Measurements from ENCODE around the gene DTD2. TPM values are rescaled to one million over a fixed set of nuclear protein-coding genes. Genes with fewer than 3 reads are reported as not detected.

Gene DTD2
- total and polyA plus RNA-seq, 9 of the 15 experiments (the other 6 are each of a cell fraction or from before 2014, with no cell fraction given) = 3.8 to 24.1 (median 15.2) TPM

DNA sequence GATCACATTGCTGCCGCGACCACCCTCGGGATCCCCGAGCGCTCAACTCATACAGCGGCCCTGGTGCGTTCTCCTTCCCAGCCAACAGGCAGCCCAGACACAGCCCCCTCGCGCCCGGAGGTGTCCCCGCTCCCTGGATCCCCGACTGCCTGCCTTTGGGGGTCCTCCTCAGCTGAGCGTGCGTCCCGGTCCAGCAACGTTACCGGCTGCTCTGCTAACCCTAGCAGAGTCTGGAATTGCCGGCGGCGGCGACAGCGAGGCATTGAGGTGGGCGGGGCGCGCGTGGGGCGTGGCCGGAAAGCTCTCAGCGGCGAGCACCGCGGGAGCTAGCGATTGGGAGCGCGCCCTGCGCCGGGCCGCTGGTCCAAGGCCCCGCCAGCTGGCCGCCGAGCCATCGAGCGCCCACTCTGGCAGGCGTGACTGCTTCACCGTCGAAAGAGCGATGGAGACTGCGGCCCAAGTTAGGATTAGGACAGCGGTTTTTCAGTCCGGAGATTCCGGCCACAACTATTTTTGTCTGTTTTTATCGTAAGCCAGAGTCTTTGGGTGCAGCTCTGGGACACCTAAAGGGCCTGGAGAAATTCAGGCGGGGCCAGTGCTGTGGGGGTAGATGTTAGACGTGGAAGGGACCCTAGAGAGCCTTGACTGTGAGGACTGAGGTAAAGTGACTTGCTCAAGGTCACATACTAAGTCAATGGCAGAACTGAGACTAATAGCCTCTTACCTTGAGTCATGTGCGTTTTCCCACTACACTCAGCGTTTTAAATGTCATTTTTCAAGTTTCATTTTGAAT is 36.8 kb downstream of the DTD2 start, which contains the start of gene HEATR5A (continued):
- TF ChIP-seq SAP30 (IDR thresholded peaks at IDR 0.05; ENCODE audit: borderline replicate concordance, insufficient read depth, low read depth, low read length, poor library complexity, severe bottlenecking) = peak; percentile 72
- peak; percentile 22 to 32; a peak in 1 of 4 replicates for TF ChIP-seq KDM1A (IDR thresholded peaks at IDR 0.05)
- peak; percentile 87 for TF ChIP-seq NCOA4 (IDR thresholded peaks at IDR 0.05; ENCODE audit: partially characterized antibody)
- peak; percentile 71 for TF ChIP-seq POLR2H (tag; IDR thresholded peaks at IDR 0.05; ENCODE audit: low read depth)
- TF ChIP-seq SUPT5H (IDR thresholded peaks at IDR 0.05) = peak; percentile 93
- TF ChIP-seq ETV1 (tag; conservative IDR thresholded peaks at IDR 0.05; ENCODE audit: low read depth) = 0 out of 2 replicates have a peak, but pooled peaks have one; percentile 26
- peak; percentile 88 to 90 for TF ChIP-seq NRF1 (conservative IDR thresholded peaks at IDR 0.05 in 1 of 2, IDR thresholded peaks at IDR 0.05 in 1 of 2)
- 0 out of 2 replicates have a peak, but pooled peaks have one; percentile 28 for TF ChIP-seq ZNF589 (CRISPR knock-in tag; IDR thresholded peaks at IDR 0.05; ENCODE audit: low read depth)
- TF ChIP-seq TCF7L2 (IDR thresholded peaks at IDR 0.05; ENCODE audit: low read depth, low read length) = no peak
- peak; percentile 11 to 67; a peak in 1 of 4 replicates for TF ChIP-seq TEAD1 (CRISPR knock-in tag; IDR thresholded peaks at IDR 0.05)
- TF ChIP-seq NFE2 (IDR thresholded peaks at IDR 0.05; ENCODE audit: low read depth) = no peak
- TF ChIP-seq MAFG (tag; conservative IDR thresholded peaks at IDR 0.05) = 0 out of 2 replicates have a peak, but pooled peaks have one; percentile 8
- TF ChIP-seq, protein P1, sequence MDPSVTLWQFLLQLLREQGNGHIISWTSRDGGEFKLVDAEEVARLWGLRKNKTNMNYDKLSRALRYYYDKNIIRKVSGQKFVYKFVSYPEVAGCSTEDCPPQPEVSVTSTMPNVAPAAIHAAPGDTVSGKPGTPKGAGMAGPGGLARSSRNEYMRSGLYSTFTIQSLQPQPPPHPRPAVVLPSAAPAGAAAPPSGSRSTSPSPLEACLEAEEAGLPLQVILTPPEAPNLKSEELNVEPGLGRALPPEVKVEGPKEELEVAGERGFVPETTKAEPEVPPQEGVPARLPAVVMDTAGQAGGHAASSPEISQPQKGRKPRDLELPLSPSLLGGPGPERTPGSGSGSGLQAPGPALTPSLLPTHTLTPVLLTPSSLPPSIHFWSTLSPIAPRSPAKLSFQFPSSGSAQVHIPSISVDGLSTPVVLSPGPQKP (CRISPR knock-in tag; IDR thresholded peaks at IDR 0.05) = no peak
- peak; percentile 95 for TF ChIP-seq POLR2A (conservative IDR thresholded peaks at IDR 0.05)
- TF ChIP-seq POLR2AphosphoS2 (IDR thresholded peaks at IDR 0.05; ENCODE audit: low read length) = no peak
- no peak for TF ChIP-seq ZC3H4 (CRISPR knock-in tag; IDR thresholded peaks at IDR 0.05; ENCODE audit: borderline replicate concordance)
- TF ChIP-seq CHD2 (IDR thresholded peaks at IDR 0.05; ENCODE audit: low read depth, low read length) = peak; percentile 57; the same call in 1 of the 2 replicates
- peak; percentile 100 for TF ChIP-seq POLR2G (IDR thresholded peaks at IDR 0.05; ENCODE audit: low read depth, low read length)
- TF ChIP-seq TAF7 (tag; IDR thresholded peaks at IDR 0.05) = peak; percentile 65; the same call in 1 of the 2 replicates
- peak; percentile 54; the same call in 1 of the 2 replicates for TF ChIP-seq MTA3 (IDR thresholded peaks at IDR 0.05; ENCODE audit: borderline replicate concordance)
- TF ChIP-seq HMG20A (CRISPR knock-in tag; conservative IDR thresholded peaks at IDR 0.05) = no peak
- TF ChIP-seq, protein P2, sequence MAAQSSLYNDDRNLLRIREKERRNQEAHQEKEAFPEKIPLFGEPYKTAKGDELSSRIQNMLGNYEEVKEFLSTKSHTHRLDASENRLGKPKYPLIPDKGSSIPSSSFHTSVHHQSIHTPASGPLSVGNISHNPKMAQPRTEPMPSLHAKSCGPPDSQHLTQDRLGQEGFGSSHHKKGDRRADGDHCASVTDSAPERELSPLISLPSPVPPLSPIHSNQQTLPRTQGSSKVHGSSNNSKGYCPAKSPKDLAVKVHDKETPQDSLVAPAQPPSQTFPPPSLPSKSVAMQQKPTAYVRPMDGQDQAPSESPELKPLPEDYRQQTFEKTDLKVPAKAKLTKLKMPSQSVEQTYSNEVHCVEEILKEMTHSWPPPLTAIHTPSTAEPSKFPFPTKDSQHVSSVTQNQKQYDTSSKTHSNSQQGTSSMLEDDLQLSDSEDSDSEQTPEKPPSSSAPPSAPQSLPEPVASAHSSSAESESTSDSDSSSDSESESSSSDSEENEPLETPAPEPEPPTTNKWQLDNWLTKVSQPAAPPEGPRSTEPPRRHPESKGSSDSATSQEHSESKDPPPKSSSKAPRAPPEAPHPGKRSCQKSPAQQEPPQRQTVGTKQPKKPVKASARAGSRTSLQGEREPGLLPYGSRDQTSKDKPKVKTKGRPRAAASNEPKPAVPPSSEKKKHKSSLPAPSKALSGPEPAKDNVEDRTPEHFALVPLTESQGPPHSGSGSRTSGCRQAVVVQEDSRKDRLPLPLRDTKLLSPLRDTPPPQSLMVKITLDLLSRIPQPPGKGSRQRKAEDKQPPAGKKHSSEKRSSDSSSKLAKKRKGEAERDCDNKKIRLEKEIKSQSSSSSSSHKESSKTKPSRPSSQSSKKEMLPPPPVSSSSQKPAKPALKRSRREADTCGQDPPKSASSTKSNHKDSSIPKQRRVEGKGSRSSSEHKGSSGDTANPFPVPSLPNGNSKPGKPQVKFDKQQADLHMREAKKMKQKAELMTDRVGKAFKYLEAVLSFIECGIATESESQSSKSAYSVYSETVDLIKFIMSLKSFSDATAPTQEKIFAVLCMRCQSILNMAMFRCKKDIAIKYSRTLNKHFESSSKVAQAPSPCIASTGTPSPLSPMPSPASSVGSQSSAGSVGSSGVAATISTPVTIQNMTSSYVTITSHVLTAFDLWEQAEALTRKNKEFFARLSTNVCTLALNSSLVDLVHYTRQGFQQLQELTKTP (IDR thresholded peaks at IDR 0.05; ENCODE audit: low read depth in 1 of 2, partially characterized antibody in 2 of 2) = peak in 1 of 2 experiments; percentile 48
- 0 out of 2 replicates have a peak, but pooled peaks have one; percentile 2 for TF ChIP-seq GATAD2B (IDR thresholded peaks at IDR 0.05; ENCODE audit: borderline replicate concordance)
- 0 out of 2 replicates have a peak, but pooled peaks have one; percentile 45 for TF ChIP-seq HDAC8 (tag; IDR thresholded peaks at IDR 0.05)
